Stomach (tissue), 4 donors: ENCODE measurements around the gene ZBTB32.

Experiments
- CTCF ChIP-seq, 7 experiments: fragments of 450-650 bp in 4 of 7; fragments of 200-600 bp in 3 of 7; sonication (generic) in 3 of 7; IDR thresholded peaks; one replicate each; pipeline ENCODE4 v1.5.1; 2016 to 2019; ENCODE audit warnings: antibody characterized with exemption in 7 of 7, control low read depth in 2 of 7, mild to moderate bottlenecking in 1 of 7
- EP300 ChIP-seq: sonication (generic); formaldehyde crosslinking; IDR thresholded peaks from one replicate; pipeline ENCODE4 v1.6.1; 2017; ENCODE audit warnings: antibody characterized with exemption
- POLR2A ChIP-seq, 4 donors: fragments of 450-650 bp; IDR thresholded peaks; one replicate each; pipeline ENCODE4 v1.6.1; 2016; ENCODE audit warnings: antibody characterized with exemption in 4 of 4, control low read depth in 2 of 4, mild to moderate bottlenecking in 1 of 4, moderate library complexity in 1 of 4
- POLR2AphosphoS5 ChIP-seq, 3 donors: sonication (generic); formaldehyde crosslinking; IDR thresholded peaks; one replicate each; pipeline ENCODE4 v1.6.1; 2016; ENCODE audit warnings: antibody characterized with exemption in 3 of 3

GRCh38 chr19:35713904-35714495 is 9.6 kb downstream of the ZBTB32 start:
- TF ChIP-seq CTCF (IDR thresholded peaks at IDR 0.05) = no peak
- no peak for TF ChIP-seq POLR2A (IDR thresholded peaks at IDR 0.05)
- no peak for TF ChIP-seq EP300
- TF ChIP-seq POLR2AphosphoS5 (IDR thresholded peaks at IDR 0.05) = no peak
